ENCODE results near the gene CUL2. TPM values are rescaled to one million over a fixed set of nuclear protein-coding genes. Genes with fewer than 3 reads are reported as not detected.

Gene CUL2
- total RNA-seq, 1 donor from 2014 or later: 18.3 TPM

GRCh38 chr10:35037104-35037503, 53.0 kb downstream of the CUL2 start:
- Histone ChIP-seq H3K4me1 (ENCODE audit: control insufficient read depth in 3 of 3, insufficient read depth in 3 of 3, low read length in 3 of 3) (no peaks in the 10 kb centered on the region), H3K36me3 (ENCODE audit: control insufficient read depth in 3 of 3, insufficient read depth in 3 of 3, low read length in 3 of 3) (peaks cover 7 to 29% (median 13%) of the 10 kb centered on the region in 3 donors)

DNA sequence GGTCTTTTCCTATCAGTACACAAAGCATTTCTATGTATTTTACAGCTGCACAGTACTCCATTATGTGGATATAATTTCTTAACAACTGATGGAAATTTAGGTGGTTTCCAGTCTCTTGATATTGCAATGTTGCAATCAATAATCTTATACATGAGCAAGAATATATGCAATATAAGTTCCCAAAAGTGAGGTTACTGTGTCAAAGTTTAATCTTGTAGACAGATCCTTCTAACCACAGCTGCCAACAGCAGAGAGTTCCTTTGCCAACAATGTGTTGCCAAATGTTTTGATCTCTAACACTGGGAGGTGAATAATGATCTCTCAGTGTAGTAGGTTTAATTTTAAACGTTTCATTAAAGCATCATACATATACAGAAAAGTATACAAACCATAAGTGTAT, 54.5 kb downstream of the CUL2 start:
- Histone ChIP-seq H3K36me3 (ENCODE audit: control insufficient read depth in 3 of 3, insufficient read depth in 3 of 3, low read length in 3 of 3) (peaks cover 0 to 33% (median 21%) of the 10 kb centered on the region in 3 donors), H3K4me1 (ENCODE audit: control insufficient read depth in 3 of 3, insufficient read depth in 3 of 3, low read length in 3 of 3) (no peaks in the 10 kb centered on the region), H3K9ac (ENCODE audit: low read depth in 1 of 3, low read length in 3 of 3) (no peak overlapping the region), H3K27ac (ENCODE audit: low read depth, low read length) (no peak overlapping the region), H3K27me3 (ENCODE audit: control insufficient read depth in 3 of 3, insufficient read depth in 3 of 3, low read length in 3 of 3) (no peaks in the 10 kb centered on the region), H3K4me3 (ENCODE audit: low read length in 3 of 3) (no peak overlapping the region), H3K9me3 (ENCODE audit: control insufficient read depth in 3 of 3, low read length in 3 of 3) (no peaks in the 10 kb centered on the region)

More at GRCh38 chr10:35037104-35037503, 53.0 kb downstream of the CUL2 start:
- H3K27me3 ChIP-seq (ENCODE audit: control insufficient read depth in 3 of 3, insufficient read depth in 3 of 3, low read length in 3 of 3): no peaks in the 10 kb centered on the region
- no peak overlapping the region for H3K9ac ChIP-seq (ENCODE audit: low read depth in 1 of 3, low read length in 3 of 3)
- no peaks in the 10 kb centered on the region for H3K9me3 ChIP-seq (ENCODE audit: control insufficient read depth in 3 of 3, low read length in 3 of 3)
- no peak overlapping the region for H3K4me3 ChIP-seq (ENCODE audit: low read length in 3 of 3)
- H3K27ac ChIP-seq (ENCODE audit: low read depth, low read length): no peak overlapping the region

- H3K9ac ChIP-seq (ENCODE audit: low read depth in 1 of 3, low read length in 3 of 3): no peak overlapping the region
- no peaks in the 10 kb centered on the region for H3K9me3 ChIP-seq (ENCODE audit: control insufficient read depth in 3 of 3, low read length in 3 of 3)
- no peak overlapping the region for H3K4me3 ChIP-seq (ENCODE audit: low read length in 3 of 3)
- no peak overlapping the region for H3K27ac ChIP-seq (ENCODE audit: low read depth, low read length)
- no peaks in the 10 kb centered on the region for H3K27me3 ChIP-seq (ENCODE audit: control insufficient read depth in 3 of 3, insufficient read depth in 3 of 3, low read length in 3 of 3)
- H3K36me3 ChIP-seq (ENCODE audit: control insufficient read depth in 3 of 3, insufficient read depth in 3 of 3, low read length in 3 of 3): peaks cover 8 to 30% (median 28%) of the 10 kb centered on the region in 3 donors
- H3K4me1 ChIP-seq (ENCODE audit: control insufficient read depth in 3 of 3, insufficient read depth in 3 of 3, low read length in 3 of 3): no peaks in the 10 kb centered on the region
Observed at GRCh38 chr10:35027567-35027966, 62.6 kb downstream of the CUL2 start.

DNA sequence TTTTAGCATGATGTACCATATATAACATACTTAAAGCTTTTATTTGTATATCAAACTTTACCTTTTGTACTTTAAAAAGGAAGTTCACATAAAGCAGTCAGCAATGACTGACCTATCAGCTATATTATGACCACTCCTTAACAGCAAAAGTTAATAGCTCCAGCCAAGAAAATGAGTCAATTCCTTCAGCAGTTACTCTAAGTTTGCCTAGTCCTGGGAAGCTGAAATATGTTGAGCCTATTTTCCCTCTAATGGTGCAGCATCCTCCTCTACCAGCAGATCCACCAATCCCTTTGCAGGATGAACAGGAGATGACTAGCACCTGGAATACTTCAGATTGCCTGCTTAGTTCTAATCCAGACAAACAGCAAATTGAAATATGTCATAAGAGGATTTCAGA, 64.2 kb downstream of the CUL2 start:
- Histone ChIP-seq H3K27me3 (ENCODE audit: control insufficient read depth in 3 of 3, insufficient read depth in 3 of 3, low read length in 3 of 3) (no peaks in the 10 kb centered on the region), H3K9me3 (ENCODE audit: control insufficient read depth in 3 of 3, low read length in 3 of 3) (no peaks in the 10 kb centered on the region), H3K4me1 (ENCODE audit: control insufficient read depth in 3 of 3, insufficient read depth in 3 of 3, low read length in 3 of 3) (no peaks in the 10 kb centered on the region), H3K9ac (ENCODE audit: low read depth in 1 of 3, low read length in 3 of 3) (no peak overlapping the region), H3K27ac (ENCODE audit: low read depth, low read length) (no peak overlapping the region), H3K36me3 (ENCODE audit: control insufficient read depth in 3 of 3, insufficient read depth in 3 of 3, low read length in 3 of 3) (peaks cover 8 to 25% (median 24%) of the 10 kb centered on the region in 3 donors), H3K4me3 (ENCODE audit: low read length in 3 of 3) (no peak overlapping the region)

- H3K27me3 ChIP-seq (ENCODE audit: control insufficient read depth in 3 of 3, insufficient read depth in 3 of 3, low read length in 3 of 3): no peaks in the 10 kb centered on the region
- no peaks in the 10 kb centered on the region for H3K4me1 ChIP-seq (ENCODE audit: control insufficient read depth in 3 of 3, insufficient read depth in 3 of 3, low read length in 3 of 3)
- H3K9me3 ChIP-seq (ENCODE audit: control insufficient read depth in 3 of 3, low read length in 3 of 3): no peaks in the 10 kb centered on the region
- no peak overlapping the region for H3K27ac ChIP-seq (ENCODE audit: low read depth, low read length)
- H3K9ac ChIP-seq (ENCODE audit: low read depth in 1 of 3, low read length in 3 of 3): no peak overlapping the region
- H3K4me3 ChIP-seq (ENCODE audit: low read length in 3 of 3): no peak overlapping the region
- H3K36me3 ChIP-seq (ENCODE audit: control insufficient read depth in 3 of 3, insufficient read depth in 3 of 3, low read length in 3 of 3): peaks cover 2 to 15% (median 5%) of the 10 kb centered on the region in 3 donors
Observed at GRCh38 chr10:35020481-35020880, 69.7 kb downstream of the CUL2 start.

DNA sequence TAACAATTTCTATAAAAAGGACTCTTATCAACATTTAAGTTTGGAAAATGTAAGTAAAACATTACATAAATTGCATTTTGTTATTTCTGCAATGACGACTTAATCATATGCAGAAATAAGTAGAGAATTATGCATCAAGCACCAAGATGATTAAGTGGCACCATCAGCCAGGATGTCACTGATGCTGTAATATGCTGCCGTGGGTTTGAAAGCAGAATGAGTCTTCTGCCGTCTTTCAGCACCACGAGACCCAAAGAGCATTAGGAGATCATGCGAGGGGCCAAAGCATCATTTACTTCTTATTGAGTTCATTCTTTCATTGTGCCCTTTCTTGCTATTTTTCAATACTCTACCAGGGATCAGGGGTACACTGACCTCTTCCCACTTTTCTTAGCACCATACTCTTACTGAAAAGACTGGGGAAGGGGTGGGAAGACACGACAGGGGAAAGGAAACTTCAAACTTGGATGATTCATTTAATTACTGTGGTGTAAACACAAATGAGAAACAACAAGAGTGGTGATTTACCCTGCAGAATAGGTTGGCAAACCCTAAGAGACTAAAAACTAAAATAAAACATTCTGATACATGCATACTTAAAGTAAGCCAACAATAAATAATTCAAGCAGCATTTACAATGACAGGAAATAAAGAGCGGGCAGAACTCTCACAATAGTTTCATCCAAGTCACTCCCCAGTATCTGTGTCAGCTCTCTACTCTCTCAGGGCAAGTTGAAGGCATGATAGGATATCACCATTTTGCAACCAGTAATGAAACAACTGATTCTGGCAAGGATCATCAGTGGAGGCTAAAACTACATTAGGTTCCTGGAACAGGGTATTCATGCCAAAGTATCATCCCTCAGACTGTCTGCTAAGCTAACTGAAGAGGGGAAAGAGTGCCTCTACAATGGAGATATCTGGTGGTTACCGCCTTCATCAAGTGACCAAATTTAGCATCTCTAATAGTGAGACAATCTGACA, 70.8 kb downstream of the CUL2 start:
- H3K9me3 ChIP-seq (ENCODE audit: control insufficient read depth in 3 of 3, low read length in 3 of 3): no peaks in the 10 kb centered on the region
- H3K36me3 ChIP-seq (ENCODE audit: control insufficient read depth in 3 of 3, insufficient read depth in 3 of 3, low read length in 3 of 3): peaks cover 2 to 13% (median 5%) of the 10 kb centered on the region in 3 donors
- no peaks in the 10 kb centered on the region for H3K4me1 ChIP-seq (ENCODE audit: control insufficient read depth in 3 of 3, insufficient read depth in 3 of 3, low read length in 3 of 3)
- no peak overlapping the region for H3K9ac ChIP-seq (ENCODE audit: low read depth in 1 of 3, low read length in 3 of 3)
- H3K27me3 ChIP-seq (ENCODE audit: control insufficient read depth in 3 of 3, insufficient read depth in 3 of 3, low read length in 3 of 3): no peaks in the 10 kb centered on the region
- H3K4me3 ChIP-seq (ENCODE audit: low read length in 3 of 3): no peak overlapping the region
- no peak overlapping the region for H3K27ac ChIP-seq (ENCODE audit: low read depth, low read length)

DNA sequence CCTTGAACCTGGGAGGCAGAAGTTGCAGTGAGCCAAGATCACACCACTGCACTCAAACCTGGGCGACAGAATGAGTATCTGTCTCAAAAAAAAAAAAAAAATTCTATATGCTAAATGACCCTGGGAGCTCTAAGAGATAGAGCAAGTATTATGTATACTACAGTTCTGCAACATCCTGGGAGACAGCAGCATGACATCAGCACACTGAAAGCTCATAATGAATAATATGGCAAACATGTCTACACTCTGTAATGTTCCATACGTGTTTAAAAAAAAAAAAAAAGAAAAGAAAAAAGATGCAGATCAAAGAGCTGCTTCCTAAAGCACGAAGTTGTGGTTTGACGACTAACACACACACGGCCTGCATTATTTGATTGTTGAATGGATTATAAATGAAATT, 72.5 kb downstream of the CUL2 start:
- Histone ChIP-seq H3K27me3 (ENCODE audit: control insufficient read depth in 3 of 3, insufficient read depth in 3 of 3, low read length in 3 of 3) (no peaks in the 10 kb centered on the region), H3K4me3 (ENCODE audit: low read length in 3 of 3) (no peak overlapping the region), H3K27ac (ENCODE audit: low read depth, low read length) (no peak overlapping the region), H3K9me3 (ENCODE audit: control insufficient read depth in 3 of 3, low read length in 3 of 3) (no peaks in the 10 kb centered on the region), H3K4me1 (ENCODE audit: control insufficient read depth in 3 of 3, insufficient read depth in 3 of 3, low read length in 3 of 3) (no peaks in the 10 kb centered on the region), H3K9ac (ENCODE audit: low read depth in 1 of 3, low read length in 3 of 3) (no peak overlapping the region), H3K36me3 (ENCODE audit: control insufficient read depth in 3 of 3, insufficient read depth in 3 of 3, low read length in 3 of 3) (peaks cover 2 to 13% (median 5%) of the 10 kb centered on the region in 3 donors)

DNA sequence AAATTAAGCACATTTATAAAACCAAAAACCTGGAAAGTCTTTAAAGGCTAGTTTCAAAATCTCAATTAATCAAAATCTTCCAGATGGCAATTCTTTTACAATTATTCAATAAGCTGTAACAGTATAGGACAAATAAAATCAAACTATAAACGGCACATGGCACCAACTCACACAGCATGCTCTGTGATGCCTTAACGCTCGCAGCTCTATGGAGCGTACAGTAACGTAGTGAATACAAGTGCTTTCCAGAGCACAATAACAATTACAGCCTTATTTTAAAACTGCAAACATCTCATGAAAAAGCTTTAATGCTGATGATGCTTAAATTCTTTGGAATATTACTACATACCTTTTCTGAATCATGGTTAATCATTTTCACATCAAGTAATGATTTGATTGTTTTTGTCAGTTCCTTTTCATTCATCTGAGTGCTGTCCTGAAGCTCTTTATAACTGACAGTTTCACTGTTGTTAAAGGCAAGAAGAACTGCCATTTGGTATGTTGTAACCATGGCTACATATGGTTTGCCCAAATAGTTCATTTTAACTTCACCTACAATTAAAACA, 74.2 kb downstream of the CUL2 start:
- H3K36me3 ChIP-seq (ENCODE audit: control insufficient read depth in 3 of 3, insufficient read depth in 3 of 3, low read length in 3 of 3): peaks cover 2 to 17% (median 15%) of the 10 kb centered on the region in 3 donors
- no peak overlapping the region for H3K4me3 ChIP-seq (ENCODE audit: low read length in 3 of 3)
- H3K27ac ChIP-seq (ENCODE audit: low read depth, low read length): no peak overlapping the region
- H3K27me3 ChIP-seq (ENCODE audit: control insufficient read depth in 3 of 3, insufficient read depth in 3 of 3, low read length in 3 of 3): no peaks in the 10 kb centered on the region
- no peak overlapping the region for H3K9ac ChIP-seq (ENCODE audit: low read depth in 1 of 3, low read length in 3 of 3)
- no peaks in the 10 kb centered on the region for H3K9me3 ChIP-seq (ENCODE audit: control insufficient read depth in 3 of 3, low read length in 3 of 3)
- H3K4me1 ChIP-seq (ENCODE audit: control insufficient read depth in 3 of 3, insufficient read depth in 3 of 3, low read length in 3 of 3): no peaks in the 10 kb centered on the region

- no peak overlapping the region for H3K9ac ChIP-seq (ENCODE audit: low read depth in 1 of 3, low read length in 3 of 3)
- H3K9me3 ChIP-seq (ENCODE audit: control insufficient read depth in 3 of 3, low read length in 3 of 3): no peaks in the 10 kb centered on the region
- no peak overlapping the region for H3K27ac ChIP-seq (ENCODE audit: low read depth, low read length)
- H3K27me3 ChIP-seq (ENCODE audit: control insufficient read depth in 3 of 3, insufficient read depth in 3 of 3, low read length in 3 of 3): no peaks in the 10 kb centered on the region
- no peak overlapping the region for H3K4me3 ChIP-seq (ENCODE audit: low read length in 3 of 3)
- no peaks in the 10 kb centered on the region for H3K4me1 ChIP-seq (ENCODE audit: control insufficient read depth in 3 of 3, insufficient read depth in 3 of 3, low read length in 3 of 3)
- peaks cover 12 to 32% (median 24%) of the 10 kb centered on the region in 3 donors for H3K36me3 ChIP-seq (ENCODE audit: control insufficient read depth in 3 of 3, insufficient read depth in 3 of 3, low read length in 3 of 3)
Observed at GRCh38 chr10:35012781-35013180, 77.4 kb downstream of the CUL2 start.

DNA sequence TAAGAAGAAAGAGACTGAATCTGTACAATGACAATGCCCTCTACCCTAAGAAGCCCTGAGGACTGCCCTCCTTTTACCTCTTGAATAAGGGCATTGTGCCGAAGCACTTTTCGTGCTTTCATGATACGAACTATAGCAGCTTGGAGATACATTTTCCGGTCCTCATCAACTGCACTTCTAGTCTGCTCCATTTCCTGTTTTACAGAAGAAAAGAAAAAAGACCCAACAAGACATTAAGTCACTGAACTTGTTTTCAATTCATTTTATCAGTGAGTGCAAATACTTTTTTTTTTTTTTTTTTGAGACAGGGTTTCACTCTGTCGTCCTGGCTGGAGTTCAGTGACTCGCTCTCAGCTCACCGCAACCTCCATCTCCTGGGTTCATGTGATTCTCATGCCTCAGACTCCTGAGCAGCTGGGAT, 78.4 kb downstream of the CUL2 start:
- Histone ChIP-seq H3K4me3 (ENCODE audit: low read length in 3 of 3) (no peak overlapping the region), H3K36me3 (ENCODE audit: control insufficient read depth in 3 of 3, insufficient read depth in 3 of 3, low read length in 3 of 3) (peaks cover 12 to 32% (median 24%) of the 10 kb centered on the region in 3 donors), H3K4me1 (ENCODE audit: control insufficient read depth in 3 of 3, insufficient read depth in 3 of 3, low read length in 3 of 3) (no peaks in the 10 kb centered on the region), H3K27ac (ENCODE audit: low read depth, low read length) (no peak overlapping the region), H3K9me3 (ENCODE audit: control insufficient read depth in 3 of 3, low read length in 3 of 3) (no peaks in the 10 kb centered on the region), H3K9ac (ENCODE audit: low read depth in 1 of 3, low read length in 3 of 3) (no peak overlapping the region), H3K27me3 (ENCODE audit: control insufficient read depth in 3 of 3, insufficient read depth in 3 of 3, low read length in 3 of 3) (no peaks in the 10 kb centered on the region)
